ENCODE measurements around the gene MICAL1. TPM values are rescaled to one million over a fixed set of nuclear protein-coding genes. Genes with fewer than 3 reads are reported as not detected.

Gene MICAL1
- total RNA-seq, 1 experiment from 2014 or later = 92.9 TPM

GRCh38 chr6:109498936-109499335 lies 43.4 kb upstream of the MICAL1 start:
- H3K27ac ChIP-seq (ENCODE audit: insufficient read length, low read depth, low read length) = no peak overlapping the region
- H3K23ac ChIP-seq (ENCODE audit: insufficient read length, low read depth, low read length) = no peak overlapping the region
- H3T11ph ChIP-seq (ENCODE audit: low read length) = no peak overlapping the region
- no peak overlapping the region for H4K8ac ChIP-seq (replicated peaks; ENCODE audit: insufficient read length, low read depth, low read length)
- H2BK12ac ChIP-seq (ENCODE audit: insufficient read length, low read depth, low read length) = no peak overlapping the region
- no peaks in the 10 kb centered on the region for H3K23me2 ChIP-seq (ENCODE audit: insufficient read length, low read depth, low read length, poor library complexity, severe bottlenecking)
- H4K91ac ChIP-seq (ENCODE audit: insufficient read length, low read depth, low read length) = no peak overlapping the region
- no peak overlapping the region for H4K5ac ChIP-seq (ENCODE audit: insufficient read length, low read depth, low read length)
- no peak overlapping the region for H2BK15ac ChIP-seq (ENCODE audit: low read depth, low read length)
- H3K4me1 ChIP-seq (ENCODE audit: insufficient read depth, low read length) = peaks cover 2% of the 10 kb centered on the region; the same call in 1 of the 2 replicates
- H3K18ac ChIP-seq (ENCODE audit: insufficient read length, low read depth, low read length) = no peak overlapping the region
- H3K4me2 ChIP-seq (ENCODE audit: insufficient read depth, insufficient read length, low read length) = no peak overlapping the region
- Mint-ChIP-seq H3K9me3 (no peaks in the 10 kb centered on the region; a peak in 1 of 5 replicates), H3K4me1 (peaks cover 45 to 48% of the 10 kb centered on the region in 2 experiments), H3K4me3 (no peak overlapping the region), H3K27ac (no peak overlapping the region), H3K27me3 (ENCODE audit: low read depth) (peaks cover 3% of the 10 kb centered on the region; the same call in 1 of the 2 replicates), H3K36me3 (ENCODE audit: insufficient read depth in 1 of 3, low read depth in 3 of 3) (no peaks in the 10 kb centered on the region; a peak in 1 of 7 replicates)
- H3K14ac ChIP-seq (ENCODE audit: insufficient read depth, low read length) = no peak overlapping the region
- H2AFZ ChIP-seq (ENCODE audit: low read length) = no peak overlapping the region
- no peaks in the 10 kb centered on the region for H3K79me1 ChIP-seq (ENCODE audit: insufficient read depth, low read depth, low read length, poor library complexity, severe bottlenecking)
- no peaks in the 10 kb centered on the region for H4K20me1 ChIP-seq (ENCODE audit: control insufficient read depth, insufficient read depth, insufficient read length)
- no peaks in the 10 kb centered on the region for H3K79me2 ChIP-seq (ENCODE audit: insufficient read depth, low read length)
- H3K56ac ChIP-seq (ENCODE audit: insufficient read length, low read depth, low read length) = no peak overlapping the region
- H3K9me3 ChIP-seq (ENCODE audit: control insufficient read depth, low read depth, low read length) = no peaks in the 10 kb centered on the region
- H2BK5ac ChIP-seq (ENCODE audit: insufficient read length, low read length) = no peak overlapping the region
- H3K27me3 ChIP-seq (ENCODE audit: insufficient read depth, low read length) = no peaks in the 10 kb centered on the region
- no peak overlapping the region for H2BK20ac ChIP-seq (ENCODE audit: low read depth, low read length, poor library complexity, severe bottlenecking)
- no peak overlapping the region for H3K4ac ChIP-seq (ENCODE audit: low read depth, low read length)
- H2AK5ac ChIP-seq (ENCODE audit: insufficient read length, low read length) = no peak overlapping the region
- H2BK120ac ChIP-seq (ENCODE audit: low read depth, low read length, poor library complexity, severe bottlenecking) = no peak overlapping the region
- WGBS (ENCODE audit: extremely low coverage, insufficient read length, low lambda C conversion rate) = no CpG with 5 or more reads among the region's 2 CpGs
- H3K9ac ChIP-seq (ENCODE audit: extremely low read depth, insufficient read length, low read length) = no peak overlapping the region
- DNase-seq = no peak
- TF ChIP-seq, protein P1, sequence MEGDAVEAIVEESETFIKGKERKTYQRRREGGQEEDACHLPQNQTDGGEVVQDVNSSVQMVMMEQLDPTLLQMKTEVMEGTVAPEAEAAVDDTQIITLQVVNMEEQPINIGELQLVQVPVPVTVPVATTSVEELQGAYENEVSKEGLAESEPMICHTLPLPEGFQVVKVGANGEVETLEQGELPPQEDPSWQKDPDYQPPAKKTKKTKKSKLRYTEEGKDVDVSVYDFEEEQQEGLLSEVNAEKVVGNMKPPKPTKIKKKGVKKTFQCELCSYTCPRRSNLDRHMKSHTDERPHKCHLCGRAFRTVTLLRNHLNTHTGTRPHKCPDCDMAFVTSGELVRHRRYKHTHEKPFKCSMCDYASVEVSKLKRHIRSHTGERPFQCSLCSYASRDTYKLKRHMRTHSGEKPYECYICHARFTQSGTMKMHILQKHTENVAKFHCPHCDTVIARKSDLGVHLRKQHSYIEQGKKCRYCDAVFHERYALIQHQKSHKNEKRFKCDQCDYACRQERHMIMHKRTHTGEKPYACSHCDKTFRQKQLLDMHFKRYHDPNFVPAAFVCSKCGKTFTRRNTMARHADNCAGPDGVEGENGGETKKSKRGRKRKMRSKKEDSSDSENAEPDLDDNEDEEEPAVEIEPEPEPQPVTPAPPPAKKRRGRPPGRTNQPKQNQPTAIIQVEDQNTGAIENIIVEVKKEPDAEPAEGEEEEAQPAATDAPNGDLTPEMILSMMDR (conservative IDR thresholded peaks at IDR 0.05) = no peak

Measured in H9 (cell line).